HepG2 (cell line): ENCODE measurements around the gene MAN1C1. TPM values are rescaled to one million over a fixed set of nuclear protein-coding genes. Genes with fewer than 3 reads are reported as not detected.
"Not testable (repeated sequence)": the region's sequence is repeated elsewhere in the genome, so short reads cannot be mapped to it uniquely, and the experiment has no call there.

Source experiments
- ATAC-seq: fragments of 200-7000 bp; cut with Tn5 transposase; 3 replicates; pipeline ENCODE4 v1.9.1; 2020; ENCODE audit warnings: mild to moderate bottlenecking, moderate library complexity
- BruUV-seq: library from RNA; stranded (reverse); fragments of 400-500 nt; replicated peaks from 2 replicates; lab custom pipeline; 2021; lab: Mats Ljungman, UMichigan
- CTCF ChIA-PET: fragments of 300-600 bp; formaldehyde crosslinking; extraction: SDS; loops from one replicate; lab custom pipeline; 2021; ENCODE audit warnings: low total read pairs, inconsistent platforms, low intra/inter-chr PET ratio; lab: Yijun Ruan, JAX
- POLR2A ChIA-PET: fragments of 350-600 bp; sonication (Branson Sonifier 250); formaldehyde crosslinking; loops from one replicate; lab custom pipeline; 2020; ENCODE audit warnings: antibody characterized with exemption, inconsistent platforms; lab: Yijun Ruan, JAX
- DNase-seq: peaks from one replicate; pipeline ENCODE4 v3.0.0-alpha.2; 2015; ENCODE audit warnings: low spot score
- FAIRE-seq: peaks from 3 replicates; lab custom pipeline; 2011; peaks lifted over from hg19 to GRCh38; lab: Jason Lieb, UNC
- H2AFZ ChIP-seq: one replicate; pipeline ENCODE4 v1.6.1; 2011; ENCODE audit warnings: low read length, inconsistent platforms
- H3K27ac ChIP-seq: fragments of 300-600 bp; 3 replicates; pipeline ENCODE4 v1.8.0; 2011; ENCODE audit warnings: mixed run types, mild to moderate bottlenecking, mixed read lengths, low read length, inconsistent platforms; ENCODE audit not compliant: insufficient read depth; ENCODE audit errors: extremely low read length
- H3K27me3 ChIP-seq, 2 experiments: fragments of 200-600 bp in 1 of 2; 2 replicates in 1 of 2; 3 replicates in 1 of 2; pipeline versions ENCODE4 v1.6.0 to v1.8.0; 2011; ENCODE audit warnings: low read length in 2 of 2, mild to moderate bottlenecking in 2 of 2, moderate library complexity in 2 of 2, inconsistent platforms in 1 of 2; ENCODE audit not compliant: insufficient read depth in 2 of 2, control insufficient read depth in 1 of 2
- H3K36me3 ChIP-seq, 2 experiments: fragments of 200-600 bp in 1 of 2; replicated peaks in 1 of 2; 2 replicates in 1 of 2; 3 replicates in 1 of 2; pipeline versions ENCODE4 v1.5.1 to v1.8.0; 2011; ENCODE audit warnings: low read length in 2 of 2, inconsistent platforms in 1 of 2; ENCODE audit not compliant: insufficient read depth in 2 of 2, control insufficient read depth in 1 of 2
- H3K4me1 ChIP-seq: 2 replicates; pipeline ENCODE4 v1.5.1; 2012; ENCODE audit warnings: low read length, inconsistent platforms; ENCODE audit not compliant: insufficient read depth
- H3K4me2 ChIP-seq: 2 replicates; pipeline ENCODE4 v1.6.0; 2011; ENCODE audit warnings: low read depth, low read length, inconsistent platforms
- H3K4me3 ChIP-seq, 3 experiments: fragments of 200-600 bp in 1 of 3; sonication (generic), shearing (Covaris generic) in 1 of 3; replicated peaks in 1 of 3; 2 replicates each; pipeline ENCODE4 v1.5.1; 2011 to 2016; ENCODE audit warnings: low read length in 3 of 3, inconsistent platforms in 2 of 3, low read depth in 2 of 3, mild to moderate bottlenecking in 2 of 3, control low read depth in 1 of 3, mixed read lengths in 1 of 3; ENCODE audit not compliant: insufficient read depth in 1 of 3
- H3K79me2 ChIP-seq: one replicate; pipeline ENCODE4 v1.6.1; 2011; ENCODE audit warnings: low read length, inconsistent platforms; ENCODE audit not compliant: insufficient read depth
- H3K9ac ChIP-seq: 2 replicates; pipeline ENCODE4 v1.6.0; 2011; ENCODE audit warnings: mild to moderate bottlenecking, low read depth, low read length, inconsistent platforms; ENCODE audit not compliant: insufficient read depth
- H3K9me3 ChIP-seq: 2 replicates; pipeline ENCODE4 v1.5.1; 2012; ENCODE audit warnings: mild to moderate bottlenecking, low read length
- H4K20me1 ChIP-seq: 2 replicates; pipeline ENCODE4 v1.6.0; 2011; ENCODE audit warnings: inconsistent platforms, mild to moderate bottlenecking, low read length, moderate library complexity; ENCODE audit not compliant: insufficient read depth
- EED ChIP-seq: sonication (generic); formaldehyde crosslinking; IDR thresholded peaks from 2 replicates; pipeline ENCODE4 v1.5.0; 2020; ENCODE audit warnings: mild to moderate bottlenecking, missing genetic modification reagents
- SMAD1 ChIP-seq: sonication (generic); formaldehyde crosslinking; IDR thresholded peaks from 2 replicates; pipeline ENCODE4 v1.4.0; 2020; ENCODE audit warnings: missing genetic modification reagents, low read depth, mild to moderate bottlenecking, borderline replicate concordance
- TEF ChIP-seq: sonication (generic); formaldehyde crosslinking; IDR thresholded peaks from 2 replicates; pipeline ENCODE4 v1.5.0; 2020; ENCODE audit warnings: missing genetic modification reagents
- ZNF546 ChIP-seq: sonication (generic); formaldehyde crosslinking; conservative IDR thresholded peaks from 2 replicates; pipeline ENCODE4 v1.8.1; 2023; ENCODE audit warnings: mild to moderate bottlenecking, missing genetic modification reagents
- ZNF782 ChIP-seq: sonication (generic); formaldehyde crosslinking; IDR thresholded peaks from 2 replicates; pipeline ENCODE4 v1.4.0; 2020; ENCODE audit warnings: missing genetic modification reagents, mild to moderate bottlenecking, borderline replicate concordance
- ZNF878 ChIP-seq: sonication (generic); formaldehyde crosslinking; IDR thresholded peaks from 2 replicates; pipeline ENCODE4 v1.8.1; 2023; ENCODE audit warnings: mild to moderate bottlenecking, missing genetic modification reagents, moderate library complexity
- ZSCAN25 ChIP-seq: sonication (generic); formaldehyde crosslinking; IDR thresholded peaks from 2 replicates; pipeline ENCODE4 v1.8.0; 2022; ENCODE audit warnings: mild to moderate bottlenecking, missing genetic modification reagents
- WGBS: methylation state at CpG from one replicate; pipeline ENCODE4 v1.1.6; 2017; ENCODE audit warnings: low lambda C conversion rate; 5-methylcytosine and 5-hydroxymethylcytosine counted together
- in situ Hi-C: cut with HindIII; loops from 2 replicates; pipeline ENCODE4 v1.10.0; 2017; ENCODE audit warnings: low pct_unique_long_range_greater_than_20kb; ENCODE audit not compliant: extremely low pct_ligation_motif_present
- intact Hi-C: fragments of 100-400 bp; cut with micrococcal nuclease; formaldehyde crosslinking; loops from one replicate; pipeline ENCODE4 v1.10.0; 2022; ENCODE audit not compliant: unreplicated experiment
- polyA plus RNA-seq, 8 experiments: library from polyadenylated mRNA; depleted of rRNA in 3 of 8; stranded (reverse) in 7 of 8; unstranded in 1 of 8; fragments of >200 nt; fragmentation: Illumina TruSeq in 4 of 8; extraction: Trizol in 4 of 8; gene quantifications; 2 replicates each; pipeline versions ENCODE4 v1.2.1 to v1.2.3, GENCODE V29; 2011 to 2016; ENCODE audit warnings: low read depth in 4 of 8, missing spikeins in 1 of 8, mixed read lengths in 1 of 8; ENCODE audit not compliant: insufficient read depth in 1 of 8
- total RNA-seq, 5 experiments: library from RNA; depleted of rRNA; stranded (reverse); fragments of >200 nt; fragmentation: Illumina TruSeq; extraction: Trizol; gene quantifications; 2 replicates each; pipeline ENCODE4 v1.2.3, GENCODE V29; 2016; ENCODE audit warnings: low read depth in 1 of 5
- TF ChIP-seq, protein P1 (sequence below): sonication (generic); formaldehyde crosslinking; IDR thresholded peaks from 2 replicates; pipeline ENCODE4 v1.4.0; 2020; ENCODE audit warnings: missing genetic modification reagents, borderline replicate concordance

The MAN1C1 gene
- total and polyA plus RNA-seq, 2 of the 13 experiments (the other 11 are each of a cell fraction or from before 2014, with no cell fraction given), result 0.18 to 0.49 TPM

DNA sequence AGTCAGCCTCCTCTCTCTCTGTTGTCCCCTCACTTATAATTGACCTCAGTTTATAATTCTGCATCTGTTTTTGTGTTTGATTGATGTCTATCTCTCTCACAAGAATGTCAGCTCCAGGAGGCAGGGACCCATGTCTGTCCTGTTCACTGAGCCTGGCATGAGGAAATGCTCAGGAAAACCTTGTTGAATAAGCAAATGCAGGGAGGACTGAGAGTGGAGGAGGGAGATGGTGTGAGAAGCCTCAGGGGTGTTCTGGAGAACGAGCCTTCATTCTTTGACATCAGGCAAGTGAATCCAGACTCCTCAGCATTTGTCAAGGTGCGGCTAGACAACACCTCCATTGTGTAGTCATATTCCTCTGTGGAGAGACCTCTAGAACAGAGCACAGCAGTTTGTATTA lies 45.5 kb downstream of the MAN1C1 start:
- ChIA-PET CTCF (no interaction called here), POLR2A (no interaction called here)
- TF ChIP-seq ZNF782 (CRISPR knock-in tag) (no peak), TEF (no peak), ZNF546 (no peak), EED (CRISPR knock-in tag) (no peak), ZNF878 (no peak), SMAD1 (CRISPR knock-in tag) (no peak), ZSCAN25 (CRISPR knock-in tag) (no peak)
- TF ChIP-seq, protein P1, sequence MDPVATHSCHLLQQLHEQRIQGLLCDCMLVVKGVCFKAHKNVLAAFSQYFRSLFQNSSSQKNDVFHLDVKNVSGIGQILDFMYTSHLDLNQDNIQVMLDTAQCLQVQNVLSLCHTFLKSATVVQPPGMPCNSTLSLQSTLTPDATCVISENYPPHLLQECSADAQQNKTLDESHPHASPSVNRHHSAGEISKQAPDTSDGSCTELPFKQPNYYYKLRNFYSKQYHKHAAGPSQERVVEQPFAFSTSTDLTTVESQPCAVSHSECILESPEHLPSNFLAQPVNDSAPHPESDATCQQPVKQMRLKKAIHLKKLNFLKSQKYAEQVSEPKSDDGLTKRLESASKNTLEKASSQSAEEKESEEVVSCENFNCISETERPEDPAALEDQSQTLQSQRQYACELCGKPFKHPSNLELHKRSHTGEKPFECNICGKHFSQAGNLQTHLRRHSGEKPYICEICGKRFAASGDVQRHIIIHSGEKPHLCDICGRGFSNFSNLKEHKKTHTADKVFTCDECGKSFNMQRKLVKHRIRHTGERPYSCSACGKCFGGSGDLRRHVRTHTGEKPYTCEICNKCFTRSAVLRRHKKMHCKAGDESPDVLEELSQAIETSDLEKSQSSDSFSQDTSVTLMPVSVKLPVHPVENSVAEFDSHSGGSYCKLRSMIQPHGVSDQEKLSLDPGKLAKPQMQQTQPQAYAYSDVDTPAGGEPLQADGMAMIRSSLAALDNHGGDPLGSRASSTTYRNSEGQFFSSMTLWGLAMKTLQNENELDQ (CRISPR knock-in tag), result no peak
- DNase-seq (no peak), ATAC-seq (no peak), FAIRE-seq (no peak)
- intact Hi-C loops (no loop called here), in situ Hi-C loops (no loop called here)
- Histone ChIP-seq H3K79me2 (no peaks in the 10 kb centered on the region), H3K27ac (no peak overlapping the region), H3K36me3 (no peaks in the 10 kb centered on the region), H3K9me3 (no peaks in the 10 kb centered on the region), H3K27me3 (peaks cover 7 to 17% of the 10 kb centered on the region in 2 experiments; a peak in 4 of 5 replicates), H3K4me3 (no peak overlapping the region), H3K4me1 (no peaks in the 10 kb centered on the region), H3K9ac (no peak overlapping the region), H4K20me1 (no peaks in the 10 kb centered on the region), H2AFZ (no peak overlapping the region), H3K4me2 (no peak overlapping the region)
- 0% methylated on average over 1 of the region's 2 CpGs for WGBS
- no TSS peak for BruUV-seq

GRCh38 chr1:25662959-25663358 lies 46.4 kb downstream of the MAN1C1 start:
- H3K4me3 ChIP-seq, in situ Hi-C loops, H4K20me1 ChIP-seq, H3K9ac ChIP-seq, FAIRE-seq, H3K4me2 ChIP-seq, H3K79me2 ChIP-seq, CTCF ChIA-PET, ATAC-seq, intact Hi-C loops, H3K4me1 ChIP-seq, H2AFZ ChIP-seq, POLR2A ChIA-PET, H3K27ac ChIP-seq, DNase-seq, H3K36me3 ChIP-seq, BruUV-seq, H3K9me3 ChIP-seq: not testable (repeated sequence)
- WGBS, result 25% methylated on average over 2 of the region's 2 CpGs
- H3K27me3 ChIP-seq, result peaks cover 5 to 13% of the 10 kb centered on the region in 2 experiments; a peak in 2 of 5 replicates
